HCT116 (cell line): ENCODE data around the gene LCN1. TPM values are rescaled to one million over a fixed set of nuclear protein-coding genes. Genes with fewer than 3 reads are reported as not detected.

Experiments
- ATAC-seq: fragments of 200-7000 bp; cut with Tn5 transposase; 2 replicates; pipeline ENCODE4 v1.9.1; 2020; ENCODE audit warnings: mild to moderate bottlenecking, moderate library complexity
- BruUV-seq: library from RNA; stranded (reverse); fragments of 400-500 nt; replicated peaks from 2 replicates; lab custom pipeline; 2021; lab: Mats Ljungman, UMichigan
- CTCF ChIA-PET: fragments of 300-600 bp; sonication (Branson Sonifier 250); formaldehyde crosslinking; loops from one replicate; lab custom pipeline; 2021; ENCODE audit warnings: antibody characterized with exemption; lab: Charles Lee
- POLR2A ChIA-PET: fragments of 300-600, 350-600 bp; sonication (Branson Sonifier 250); formaldehyde crosslinking; loops from one replicate; lab custom pipeline; 2021; ENCODE audit warnings: antibody characterized with exemption; lab: Charles Lee
- RAD21 ChIA-PET, 2 experiments: fragments of 300-600 bp; sonication (Branson Sonifier 250); formaldehyde crosslinking; loops; one replicate each; lab custom pipeline; 2023; ENCODE audit warnings: low total read pairs in 2 of 2; ENCODE audit not compliant: uncharacterized antibody in 2 of 2, unreplicated experiment in 2 of 2, low non-redundant PET in 1 of 2; lab: Charles Lee
- DNase-seq: peaks from one replicate; pipeline ENCODE4 v3.0.0-alpha.2; 2010; ENCODE audit warnings: low read depth, low spot score
- H2AFZ ChIP-seq: fragments of 200-600 bp; shearing (Covaris generic), sonication (generic); 2 replicates; pipeline ENCODE4 v1.6.1; 2017; ENCODE audit warnings: low read depth, mixed run types, mixed read lengths, antibody characterized with exemption, low read length; ENCODE audit not compliant: poor library complexity, severe bottlenecking
- H3K27ac ChIP-seq: 2 replicates; pipeline ENCODE4 v1.5.1; 2012; ENCODE audit warnings: low read depth, low read length
- H3K27me3 ChIP-seq: fragments of 200-600 bp; sonication (generic); 2 replicates; pipeline ENCODE4 v1.6.1; 2016; ENCODE audit warnings: mixed run types, low read length, mixed read lengths; ENCODE audit not compliant: insufficient read depth
- H3K36me3 ChIP-seq, 2 experiments: fragments of 200-500 bp in 1 of 2; fragments of 200-600 bp in 1 of 2; sonication (Bioruptor generic) in 1 of 2; sonication (generic) in 1 of 2; 2 replicates each; pipeline versions ENCODE4 v1.5.1 to v1.6.1; 2014 to 2016; ENCODE audit warnings: low read length in 2 of 2, inconsistent platforms in 1 of 2, mixed read lengths in 1 of 2, mixed run types in 1 of 2; ENCODE audit not compliant: insufficient read depth in 2 of 2, control insufficient read depth in 1 of 2
- H3K4me1 ChIP-seq, 2 experiments: fragments of 200-600 bp in 1 of 2; sonication (generic) in 1 of 2; 2 replicates each; pipeline versions ENCODE4 v1.5.1 to v1.6.1; 2012 to 2017; ENCODE audit warnings: low read length in 2 of 2, inconsistent platforms in 1 of 2, mild to moderate bottlenecking in 1 of 2, mixed read lengths in 1 of 2, mixed run types in 1 of 2, moderate library complexity in 1 of 2; ENCODE audit not compliant: insufficient read depth in 2 of 2, control insufficient read depth in 1 of 2
- H3K4me2 ChIP-seq: fragments of 200-600 bp; sonication (generic); 2 replicates; pipeline ENCODE4 v1.6.1; 2017; ENCODE audit warnings: mixed run types, low read length, mixed read lengths
- H3K4me3 ChIP-seq, 2 experiments: fragments of 200-600 bp in 1 of 2; sonication (generic) in 1 of 2; replicated peaks in 1 of 2; 2 replicates each; pipeline ENCODE4 v1.5.1; 2011 to 2016; ENCODE audit warnings: low read length in 2 of 2, control low read depth in 1 of 2, low read depth in 1 of 2, mild to moderate bottlenecking in 1 of 2, mixed read lengths in 1 of 2, mixed run types in 1 of 2
- H3K79me2 ChIP-seq: fragments of 200-600 bp; sonication (generic); 2 replicates; pipeline ENCODE4 v1.6.1; 2017; ENCODE audit warnings: mild to moderate bottlenecking, mixed run types, low read length, moderate library complexity, mixed read lengths; ENCODE audit not compliant: insufficient read depth
- H3K9ac ChIP-seq: fragments of 200-600 bp; sonication (generic); 2 replicates; pipeline ENCODE4 v1.6.1; 2016; ENCODE audit warnings: low read length, mixed read lengths
- H3K9me2 ChIP-seq: fragments of 200-600 bp; sonication (generic), shearing (Covaris generic); 2 replicates; pipeline ENCODE4 v1.6.1; 2017; ENCODE audit warnings: mixed run types, mild to moderate bottlenecking, moderate library complexity; ENCODE audit not compliant: insufficient read depth
- H3K9me3 ChIP-seq, 2 experiments: fragments of 200-500 bp in 1 of 2; fragments of 200-600 bp in 1 of 2; sonication (Bioruptor generic) in 1 of 2; sonication (generic) in 1 of 2; 2 replicates each; pipeline ENCODE4 v1.6.1; 2014 to 2017; ENCODE audit warnings: low read length in 2 of 2, mixed read lengths in 2 of 2, inconsistent platforms in 1 of 2, low read depth in 1 of 2, mild to moderate bottlenecking in 1 of 2, mixed run types in 1 of 2, moderate library complexity in 1 of 2; ENCODE audit not compliant: control insufficient read depth in 1 of 2, insufficient read depth in 1 of 2
- H4K20me1 ChIP-seq: fragments of 200-600 bp; sonication (generic), shearing (Covaris generic); 2 replicates; pipeline ENCODE4 v1.6.1; 2017; ENCODE audit warnings: mixed run types, mild to moderate bottlenecking, moderate library complexity; ENCODE audit not compliant: insufficient read depth
- CBX3 ChIP-seq: IDR thresholded peaks from 2 replicates; pipeline ENCODE4 v1.6.1; 2012; ENCODE audit warnings: low read depth
- ELF1 ChIP-seq: IDR thresholded peaks from 2 replicates; pipeline ENCODE4 v1.6.1; 2012; ENCODE audit warnings: low read depth, borderline replicate concordance
- EZH2 ChIP-seq: fragments of 200-600 bp; sonication (generic); IDR thresholded peaks from 2 replicates; pipeline ENCODE4 v1.6.1; 2017; ENCODE audit warnings: antibody characterized with exemption, mixed run types
- EZH2phosphoT487 ChIP-seq: fragments of 200-600 bp; IDR thresholded peaks from 2 replicates; pipeline ENCODE4 v1.6.1; 2018; ENCODE audit warnings: antibody characterized with exemption, borderline replicate concordance
- JUND ChIP-seq: IDR thresholded peaks from 2 replicates; pipeline ENCODE4 v1.6.1; 2012
- RAD21 ChIP-seq: IDR thresholded peaks from 2 replicates; pipeline ENCODE4 v1.6.1; 2012; ENCODE audit warnings: low read depth, mild to moderate bottlenecking
- SIN3A ChIP-seq: IDR thresholded peaks from 2 replicates; pipeline ENCODE4 v1.6.1; 2012; ENCODE audit warnings: low read depth
- SP1 ChIP-seq: IDR thresholded peaks from 2 replicates; pipeline ENCODE4 v1.6.1; 2012; ENCODE audit warnings: low read depth
- SRF ChIP-seq: IDR thresholded peaks from 2 replicates; pipeline ENCODE4 v1.6.1; 2012; ENCODE audit warnings: low read depth
- YY1 ChIP-seq: IDR thresholded peaks from 2 replicates; pipeline ENCODE4 v1.6.1; 2011; ENCODE audit warnings: low read length, low read depth, moderate library complexity, mild to moderate bottlenecking; ENCODE audit not compliant: insufficient replicate concordance; ENCODE audit errors: extremely low read depth
- ZFX ChIP-seq: fragments of 450-650 bp; IDR thresholded peaks from 2 replicates; pipeline ENCODE4 v1.6.1; 2017
- intact Hi-C: fragments of 100-400 bp; cut with micrococcal nuclease; formaldehyde crosslinking; loops from 2 replicates; pipeline ENCODE4 v1.10.0; 2022
- total RNA-seq: library from RNA; stranded (reverse); gene quantifications from one replicate; pipeline ENCODE4 v1.2.1, GENCODE V29; 2021; ENCODE audit not compliant: unreplicated experiment
- TF ChIP-seq, protein P1 (sequence below), 3 experiments: fragments of 200-600 bp in 1 of 3; sonication (generic) in 1 of 3; IDR thresholded peaks in 2 of 3; conservative IDR thresholded peaks in 1 of 3; 2 replicates each; pipeline ENCODE4 v1.5.1; 2012 to 2017; ENCODE audit warnings: low read depth in 2 of 3, low read length in 2 of 3, antibody characterized with exemption in 1 of 3, borderline replicate concordance in 1 of 3, control low read depth in 1 of 3, mild to moderate bottlenecking in 1 of 3, mixed read lengths in 1 of 3, mixed run types in 1 of 3, moderate library complexity in 1 of 3; ENCODE audit not compliant: insufficient read depth in 1 of 3
- TF ChIP-seq, protein P2 (sequence below): IDR thresholded peaks from 2 replicates; pipeline ENCODE4 v1.6.1; 2012; ENCODE audit warnings: low read depth

LCN1 gene
- total RNA-seq, 1 experiment from 2014 or later = not detected

DNA sequence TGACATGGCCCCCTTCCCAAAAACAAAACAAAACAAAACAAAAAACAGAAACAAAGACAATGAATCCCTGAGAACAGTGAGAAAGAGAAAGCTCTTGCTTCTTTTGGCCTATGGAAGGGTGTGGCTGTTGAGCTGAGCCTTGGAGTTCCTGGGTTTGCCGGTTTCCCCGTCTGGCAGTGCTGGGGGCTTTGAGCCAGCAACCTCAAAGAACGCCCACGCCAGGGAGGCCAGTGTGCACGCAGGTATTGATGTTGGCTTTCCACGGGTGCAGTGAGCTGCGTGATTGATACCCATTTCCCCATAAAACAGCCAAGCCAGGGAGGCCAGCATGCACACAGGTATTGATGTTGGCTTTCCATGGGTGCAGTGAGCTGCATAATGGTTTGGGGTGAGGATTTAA lies 8.3 kb upstream of the LCN1 start:
- H3K79me2 ChIP-seq = no peaks in the 10 kb centered on the region
- POLR2A ChIA-PET = no interaction called here
- CTCF ChIA-PET = no interaction called here
- no peaks in the 10 kb centered on the region for H4K20me1 ChIP-seq
- BruUV-seq = no TSS peak
- H3K36me3 ChIP-seq = no peaks in the 10 kb centered on the region
- RAD21 ChIA-PET = no interaction called here
- H3K9me3 ChIP-seq = no peaks in the 10 kb centered on the region; a peak in 1 of 4 replicates
- H3K27me3 ChIP-seq = no peaks in the 10 kb centered on the region
- H2AFZ ChIP-seq = no peak overlapping the region
- DNase-seq (no peak), ATAC-seq (no peak)
- no peak overlapping the region for H3K9ac ChIP-seq
- H3K27ac ChIP-seq = no peak overlapping the region
- H3K4me3 ChIP-seq = no peak overlapping the region
- peaks cover 6 to 24% of the 10 kb centered on the region in 2 experiments; a peak in 3 of 4 replicates for H3K4me1 ChIP-seq
- no peaks in the 10 kb centered on the region for H3K9me2 ChIP-seq
- no peak overlapping the region for H3K4me2 ChIP-seq
- TF ChIP-seq CBX3 (no peak), EZH2phosphoT487 (no peak), RAD21 (no peak), EZH2 (no peak), ZFX (no peak), YY1 (no peak), SP1 (no peak)
- TF ChIP-seq, protein P1, sequence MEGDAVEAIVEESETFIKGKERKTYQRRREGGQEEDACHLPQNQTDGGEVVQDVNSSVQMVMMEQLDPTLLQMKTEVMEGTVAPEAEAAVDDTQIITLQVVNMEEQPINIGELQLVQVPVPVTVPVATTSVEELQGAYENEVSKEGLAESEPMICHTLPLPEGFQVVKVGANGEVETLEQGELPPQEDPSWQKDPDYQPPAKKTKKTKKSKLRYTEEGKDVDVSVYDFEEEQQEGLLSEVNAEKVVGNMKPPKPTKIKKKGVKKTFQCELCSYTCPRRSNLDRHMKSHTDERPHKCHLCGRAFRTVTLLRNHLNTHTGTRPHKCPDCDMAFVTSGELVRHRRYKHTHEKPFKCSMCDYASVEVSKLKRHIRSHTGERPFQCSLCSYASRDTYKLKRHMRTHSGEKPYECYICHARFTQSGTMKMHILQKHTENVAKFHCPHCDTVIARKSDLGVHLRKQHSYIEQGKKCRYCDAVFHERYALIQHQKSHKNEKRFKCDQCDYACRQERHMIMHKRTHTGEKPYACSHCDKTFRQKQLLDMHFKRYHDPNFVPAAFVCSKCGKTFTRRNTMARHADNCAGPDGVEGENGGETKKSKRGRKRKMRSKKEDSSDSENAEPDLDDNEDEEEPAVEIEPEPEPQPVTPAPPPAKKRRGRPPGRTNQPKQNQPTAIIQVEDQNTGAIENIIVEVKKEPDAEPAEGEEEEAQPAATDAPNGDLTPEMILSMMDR (IDR thresholded peaks at IDR 0.05 in 2 of 3, conservative IDR thresholded peaks at IDR 0.05 in 1 of 3; ENCODE audit: borderline replicate concordance in 1 of 3, insufficient read depth in 1 of 3, low read depth in 2 of 3, low read length in 2 of 3) = no peak
- intact Hi-C loops = no loop called here

DNA sequence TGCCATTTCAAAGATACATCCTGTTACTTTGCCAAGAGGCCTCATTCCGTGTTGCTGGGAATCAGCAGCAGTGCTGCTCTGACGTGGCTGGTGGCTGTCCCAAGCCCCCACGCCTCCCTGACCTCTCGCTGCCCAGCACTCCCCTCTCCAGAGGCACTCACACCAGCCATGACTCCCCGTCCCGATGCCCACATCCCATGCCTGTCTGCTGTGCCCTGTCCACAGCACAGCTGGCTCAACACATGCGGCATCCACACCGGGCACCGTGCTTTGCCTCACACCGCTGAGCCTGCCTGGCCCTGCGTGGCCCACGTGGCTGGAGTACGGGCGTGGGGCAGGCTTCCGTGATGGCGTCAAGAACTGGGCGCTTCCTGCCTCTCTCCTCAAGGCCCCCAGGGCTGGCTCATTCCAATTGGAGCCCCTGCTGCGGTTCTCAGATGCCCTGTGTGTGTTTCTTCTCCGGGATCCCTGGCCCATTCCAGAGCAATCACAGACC lies 7.8 kb upstream of the LCN1 start:
- no peak overlapping the region for H3K9ac ChIP-seq
- POLR2A ChIA-PET = no interaction called here
- no TSS peak for BruUV-seq
- H3K4me2 ChIP-seq = no peak overlapping the region
- DNase-seq = no peak
- ATAC-seq = no peak
- no peaks in the 10 kb centered on the region for H3K27me3 ChIP-seq
- H3K9me3 ChIP-seq = no peaks in the 10 kb centered on the region; a peak in 1 of 4 replicates
- no peak overlapping the region for H3K4me3 ChIP-seq
- no peaks in the 10 kb centered on the region for H3K79me2 ChIP-seq
- no peaks in the 10 kb centered on the region for H3K9me2 ChIP-seq
- H4K20me1 ChIP-seq = no peaks in the 10 kb centered on the region
- H3K27ac ChIP-seq = no peak overlapping the region
- RAD21 ChIA-PET = no interaction called here
- intact Hi-C loops = no loop called here
- CTCF ChIA-PET = no interaction called here
- H3K36me3 ChIP-seq = no peaks in the 10 kb centered on the region
- H3K4me1 ChIP-seq = peaks cover 6 to 24% of the 10 kb centered on the region in 2 experiments; a peak in 3 of 4 replicates
- no peak overlapping the region for H2AFZ ChIP-seq
- TF ChIP-seq EZH2 (no peak), SIN3A (no peak), JUND (no peak), ELF1 (no peak), SRF (no peak), EZH2phosphoT487 (no peak)
- TF ChIP-seq, protein P2, sequence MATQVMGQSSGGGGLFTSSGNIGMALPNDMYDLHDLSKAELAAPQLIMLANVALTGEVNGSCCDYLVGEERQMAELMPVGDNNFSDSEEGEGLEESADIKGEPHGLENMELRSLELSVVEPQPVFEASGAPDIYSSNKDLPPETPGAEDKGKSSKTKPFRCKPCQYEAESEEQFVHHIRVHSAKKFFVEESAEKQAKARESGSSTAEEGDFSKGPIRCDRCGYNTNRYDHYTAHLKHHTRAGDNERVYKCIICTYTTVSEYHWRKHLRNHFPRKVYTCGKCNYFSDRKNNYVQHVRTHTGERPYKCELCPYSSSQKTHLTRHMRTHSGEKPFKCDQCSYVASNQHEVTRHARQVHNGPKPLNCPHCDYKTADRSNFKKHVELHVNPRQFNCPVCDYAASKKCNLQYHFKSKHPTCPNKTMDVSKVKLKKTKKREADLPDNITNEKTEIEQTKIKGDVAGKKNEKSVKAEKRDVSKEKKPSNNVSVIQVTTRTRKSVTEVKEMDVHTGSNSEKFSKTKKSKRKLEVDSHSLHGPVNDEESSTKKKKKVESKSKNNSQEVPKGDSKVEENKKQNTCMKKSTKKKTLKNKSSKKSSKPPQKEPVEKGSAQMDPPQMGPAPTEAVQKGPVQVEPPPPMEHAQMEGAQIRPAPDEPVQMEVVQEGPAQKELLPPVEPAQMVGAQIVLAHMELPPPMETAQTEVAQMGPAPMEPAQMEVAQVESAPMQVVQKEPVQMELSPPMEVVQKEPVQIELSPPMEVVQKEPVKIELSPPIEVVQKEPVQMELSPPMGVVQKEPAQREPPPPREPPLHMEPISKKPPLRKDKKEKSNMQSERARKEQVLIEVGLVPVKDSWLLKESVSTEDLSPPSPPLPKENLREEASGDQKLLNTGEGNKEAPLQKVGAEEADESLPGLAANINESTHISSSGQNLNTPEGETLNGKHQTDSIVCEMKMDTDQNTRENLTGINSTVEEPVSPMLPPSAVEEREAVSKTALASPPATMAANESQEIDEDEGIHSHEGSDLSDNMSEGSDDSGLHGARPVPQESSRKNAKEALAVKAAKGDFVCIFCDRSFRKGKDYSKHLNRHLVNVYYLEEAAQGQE = no peak
- TF ChIP-seq, protein P1 (IDR thresholded peaks at IDR 0.05 in 2 of 3, conservative IDR thresholded peaks at IDR 0.05 in 1 of 3; ENCODE audit: borderline replicate concordance in 1 of 3, insufficient read depth in 1 of 3, low read depth in 2 of 3, low read length in 2 of 3) = no peak
